GM18873 (cell line): ENCODE measurements around the gene KCNQ5.

Experiments used
- ATAC-seq: cut with Tn5 transposase; IDR thresholded peaks from one replicate; pipeline ENCODE4 v1.9.1; 2021; ENCODE audit warnings: mild to moderate bottlenecking, moderate library complexity, moderate number of reproducible peaks; ENCODE audit not compliant: unreplicated experiment, low FRiP score

KCNQ5 gene

GRCh38 chr6:72787391-72788031 lies 165.6 kb downstream of the KCNQ5 start:
- ATAC-seq, result no peak

DNA sequence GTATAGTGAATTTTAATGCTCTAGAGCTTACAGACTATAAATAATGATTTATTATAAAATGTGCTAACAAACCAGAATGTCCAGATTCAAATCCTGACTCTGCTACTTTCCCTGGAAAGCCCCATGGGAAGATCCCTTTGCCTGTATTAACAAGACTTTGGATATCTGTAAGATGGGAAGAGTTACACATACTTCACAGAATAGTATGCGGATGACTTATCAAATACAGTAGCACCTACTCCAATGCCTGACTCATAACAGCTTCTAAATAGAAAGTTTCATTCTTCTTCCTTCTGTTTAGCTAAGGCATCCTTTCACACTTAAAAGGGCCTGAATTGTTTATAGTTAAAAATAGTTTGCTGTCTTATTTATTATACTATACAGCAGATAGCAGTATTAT lies 166.3 kb downstream of the KCNQ5 start:
- ATAC-seq, result no peak

DNA sequence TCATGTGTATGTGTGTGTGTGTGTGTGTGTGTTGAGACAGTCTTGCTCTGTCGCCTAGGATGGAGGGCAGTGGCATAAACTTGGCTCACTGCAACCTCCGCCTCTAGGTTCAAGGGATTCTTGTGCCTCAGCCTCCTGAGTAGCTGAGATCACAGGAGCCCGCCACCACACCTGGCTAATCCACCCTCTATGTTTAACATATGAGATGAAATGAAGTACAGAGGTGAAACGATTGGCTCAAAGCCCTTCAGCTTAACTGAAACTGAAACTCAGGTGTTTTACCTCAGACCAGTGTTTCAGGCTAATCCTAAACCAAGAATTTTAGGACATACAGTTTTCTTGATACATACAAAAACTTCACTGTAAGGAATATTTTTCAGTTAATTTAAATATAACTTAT lies 167.3 kb downstream of the KCNQ5 start:
- no peak for ATAC-seq

DNA sequence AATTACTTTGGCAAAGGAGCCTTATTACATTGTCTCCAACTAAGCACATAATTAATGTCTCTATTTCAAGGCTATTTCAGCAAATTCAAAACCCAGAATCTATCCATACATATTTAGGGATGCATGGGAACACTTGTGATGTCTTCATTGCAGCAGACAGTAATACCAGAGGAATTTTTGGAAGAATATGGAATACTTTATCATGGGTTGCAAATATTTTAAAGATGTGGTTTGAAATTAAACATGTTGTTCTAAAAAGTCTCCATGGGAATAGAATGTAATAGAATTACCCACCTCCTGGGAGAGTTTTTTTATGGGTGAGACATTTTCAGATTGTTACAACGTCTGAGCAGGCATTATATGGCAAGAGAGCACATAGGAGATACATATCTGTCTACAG lies 170.8 kb downstream of the KCNQ5 start:
- ATAC-seq, result no peak

- ATAC-seq, result no peak
These were observed 172.0 kb downstream of the KCNQ5 start for GRCh38 chr6:72793641-72794395.

- ATAC-seq, result no peak
These were observed 176.3 kb downstream of the KCNQ5 start for GRCh38 chr6:72798196-72798595.

GRCh38 chr6:72809746-72810379 lies 188.0 kb downstream of the KCNQ5 start:
- ATAC-seq, result no peak

DNA sequence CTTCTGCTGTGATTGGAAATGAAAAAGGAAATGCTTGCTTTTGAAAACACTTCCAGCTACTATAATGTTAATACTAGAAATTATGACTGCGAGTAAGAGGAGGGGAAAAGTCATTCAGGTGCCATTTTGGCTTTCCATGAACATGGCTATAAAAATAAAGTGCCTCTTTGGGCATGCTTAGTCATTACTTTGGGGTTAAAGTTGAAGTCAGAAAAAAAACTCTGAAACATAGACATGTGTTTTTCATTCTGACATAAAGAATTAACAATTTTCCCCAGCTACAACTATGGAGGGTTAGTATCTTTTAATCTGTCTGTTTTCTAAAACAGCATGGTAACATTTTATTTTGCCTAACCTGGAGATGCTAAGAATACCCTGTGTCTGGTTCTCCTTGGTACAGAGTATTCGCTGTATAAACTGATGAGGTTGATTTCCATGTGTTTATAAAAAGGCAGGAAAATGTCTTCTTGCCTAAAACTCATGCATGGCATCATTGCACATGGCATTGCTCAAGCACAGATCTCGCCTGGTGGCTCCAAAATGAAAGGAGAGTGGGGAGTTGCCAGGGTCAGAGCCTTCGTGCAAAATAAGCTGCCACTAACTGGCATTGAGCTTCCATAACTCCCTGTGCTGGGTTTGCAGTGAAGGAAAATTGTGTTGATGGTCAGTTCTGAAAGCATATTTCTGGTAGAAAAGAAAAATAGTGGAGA lies 188.9 kb downstream of the KCNQ5 start:
- no peak for ATAC-seq

GRCh38 chr6:72811971-72812421 lies 190.1 kb downstream of the KCNQ5 start:
- no peak for ATAC-seq

GRCh38 chr6:72813807-72814596 lies 192.1 kb downstream of the KCNQ5 start:
- no peak for ATAC-seq

GRCh38 chr6:72816022-72816421 lies 194.2 kb downstream of the KCNQ5 start:
- ATAC-seq, result no peak

- ATAC-seq, result no peak
These were observed 195.3 kb downstream of the KCNQ5 start for GRCh38 chr6:72817208-72817607.

GRCh38 chr6:72819609-72820008 lies 197.7 kb downstream of the KCNQ5 start:
- ATAC-seq, result no peak

- no peak for ATAC-seq
These were observed 198.3 kb downstream of the KCNQ5 start for GRCh38 chr6:72820153-72820552.

GRCh38 chr6:72820906-72821305 lies 199.0 kb downstream of the KCNQ5 start:
- ATAC-seq, result no peak

- ATAC-seq, result no peak
These were observed 200.2 kb downstream of the KCNQ5 start for GRCh38 chr6:72822023-72822422.

GRCh38 chr6:72822691-72823090 lies 200.8 kb downstream of the KCNQ5 start:
- no peak for ATAC-seq

DNA sequence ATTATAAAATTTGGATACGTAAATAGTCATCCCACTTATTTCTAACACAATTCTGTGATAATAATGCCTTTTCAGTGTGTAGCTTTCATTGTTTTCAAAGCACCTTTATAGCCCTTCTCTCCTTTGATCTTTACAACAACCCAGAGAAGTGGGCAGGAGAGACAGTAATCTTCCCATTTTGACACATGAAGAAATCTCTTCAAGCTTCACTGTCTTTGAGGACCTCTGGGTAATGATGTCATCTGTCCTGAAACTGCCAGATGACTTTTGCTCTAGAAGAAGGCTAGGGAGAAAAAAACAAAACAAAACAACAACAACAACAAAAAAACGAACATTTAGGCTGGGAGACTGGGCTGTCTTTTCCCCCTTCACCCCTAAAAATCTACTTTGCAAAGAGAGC lies 203.0 kb downstream of the KCNQ5 start:
- ATAC-seq, result peak; percentile 67

- ATAC-seq, result peak; percentile 43
These were observed 203.5 kb downstream of the KCNQ5 start for GRCh38 chr6:72825315-72825911.

GRCh38 chr6:72826037-72826436 lies 204.2 kb downstream of the KCNQ5 start:
- no peak for ATAC-seq
